CD4-positive, alpha-beta T cell treated with Interleukin-6 at 100 ng/mL for 8 hours (primary cell): ENCODE data around the gene IKBKE.

Source experiments
- DNase-seq: peaks from one replicate; pipeline ENCODE4 v3.0.0-alpha.2; 2020; ENCODE audit warnings: mixed read lengths, low spot score

Gene IKBKE

DNA sequence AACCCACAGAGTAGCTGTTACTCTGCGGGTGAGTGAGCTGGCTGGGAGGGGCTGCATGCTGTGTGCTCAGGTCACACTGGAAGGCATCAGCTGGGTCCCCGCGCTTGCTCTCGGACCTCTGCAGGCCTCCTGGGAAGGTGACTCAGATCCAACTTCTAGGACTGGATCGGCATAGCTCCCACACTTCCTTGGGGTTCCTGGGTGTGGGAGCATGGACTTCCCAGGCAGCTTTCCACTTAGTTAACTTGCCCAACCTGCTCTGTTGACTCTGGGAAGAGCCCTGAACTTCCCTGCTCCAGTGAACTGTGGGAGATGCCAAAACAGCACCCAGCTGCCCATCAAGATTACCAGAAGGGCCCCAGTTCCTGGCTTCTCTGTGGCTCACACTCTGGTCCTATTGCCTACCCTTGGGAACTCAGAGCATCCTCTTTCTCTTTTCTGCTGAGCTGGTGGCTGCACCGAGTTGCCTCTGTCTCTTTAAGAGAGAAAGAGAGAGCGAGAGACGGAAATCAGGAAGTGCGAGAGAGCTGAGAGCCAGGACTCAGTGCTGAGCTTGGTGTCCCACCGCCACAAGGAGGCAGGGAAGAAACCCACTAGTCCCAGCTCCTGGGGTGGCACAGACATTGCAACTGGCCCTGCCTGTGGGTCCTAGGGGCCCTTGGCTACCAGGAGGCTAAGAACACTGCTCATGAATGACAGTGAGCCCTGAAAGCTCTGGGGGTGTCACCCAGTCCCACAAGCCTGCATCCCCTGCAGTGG, at the start of gene IKBKE:
IKBKE (plus strand) TSS at position 544 of the 759 bp plus-strand sequence. CDS start 2,752 bp downstream, outside the sequence.
- peak; percentile 54 for DNase-seq

DNA sequence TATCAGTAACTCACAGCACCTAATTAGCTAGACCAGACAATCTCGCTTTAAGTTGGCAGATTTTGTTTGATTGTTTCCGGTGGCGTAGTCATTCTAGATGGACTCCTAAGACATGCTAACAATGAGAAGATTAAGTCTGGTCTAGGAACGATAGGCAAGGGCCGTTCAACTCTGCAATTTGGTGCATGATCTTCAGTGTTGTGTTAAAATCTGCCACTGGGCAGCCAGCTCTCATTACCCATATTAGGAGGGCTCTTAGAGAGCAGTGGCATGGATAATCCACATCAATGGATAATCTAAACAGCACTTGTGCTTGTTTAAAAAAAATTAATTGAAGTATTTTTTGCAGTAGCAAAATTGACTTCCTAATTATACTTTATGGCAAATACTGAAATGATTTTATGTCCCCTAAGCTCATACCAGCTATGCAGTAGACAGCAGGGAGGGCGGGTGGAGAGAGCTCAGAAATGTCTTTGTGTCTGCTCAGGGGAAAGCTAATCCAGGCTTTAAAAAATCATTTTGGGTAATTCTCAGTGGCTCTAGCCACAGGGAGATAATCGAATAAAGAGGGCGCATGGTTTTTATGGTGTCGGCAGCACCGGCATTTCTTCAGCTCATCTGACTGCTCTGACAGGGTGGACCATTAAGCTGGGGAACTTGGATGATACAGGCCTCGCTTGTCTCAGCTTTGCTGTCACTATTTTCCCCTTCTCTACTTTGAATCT, 48.5 kb upstream of the IKBKE start:
- DNase-seq: no peak

DNA sequence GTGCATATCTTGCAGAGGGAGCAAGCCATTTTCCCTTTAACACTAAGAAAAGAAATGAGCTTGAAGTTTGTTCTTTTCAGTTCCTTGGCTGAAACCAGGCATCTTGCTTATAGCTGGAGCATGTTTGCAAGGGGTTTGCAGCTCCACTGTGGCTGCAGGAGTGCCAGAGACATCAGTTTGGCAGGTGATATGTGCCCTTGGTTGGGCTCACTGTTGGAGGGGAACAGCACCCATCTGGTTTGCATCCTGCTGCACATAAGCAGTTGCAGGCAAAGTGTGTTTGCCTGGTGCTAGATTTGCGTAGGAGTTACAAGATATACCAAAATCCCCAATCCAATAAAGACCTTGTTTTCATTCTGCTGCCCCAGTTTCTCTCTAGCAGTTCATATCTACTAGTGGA, 47.8 kb upstream of the IKBKE start:
- DNase-seq: no peak

DNA sequence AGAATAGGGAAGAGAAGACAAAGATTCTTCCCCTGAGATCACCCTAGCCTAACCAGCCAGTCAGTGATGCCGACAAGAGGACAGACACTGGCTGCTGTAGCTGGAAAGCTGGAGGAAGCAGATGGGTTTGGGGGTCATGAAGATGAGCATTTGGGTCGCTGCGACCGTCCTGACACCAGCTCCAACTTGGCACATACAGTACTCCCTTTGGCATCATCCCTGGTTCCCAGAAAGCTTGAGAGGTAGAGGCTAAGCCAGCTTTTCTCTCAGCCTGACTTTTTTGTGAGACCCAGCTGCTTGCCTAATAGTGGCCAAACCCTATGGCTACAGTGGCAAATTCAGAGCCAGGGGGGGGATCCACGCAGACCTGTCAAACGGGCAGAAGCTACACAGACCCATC, 43.0 kb upstream of the IKBKE start:
- DNase-seq: no peak

DNA sequence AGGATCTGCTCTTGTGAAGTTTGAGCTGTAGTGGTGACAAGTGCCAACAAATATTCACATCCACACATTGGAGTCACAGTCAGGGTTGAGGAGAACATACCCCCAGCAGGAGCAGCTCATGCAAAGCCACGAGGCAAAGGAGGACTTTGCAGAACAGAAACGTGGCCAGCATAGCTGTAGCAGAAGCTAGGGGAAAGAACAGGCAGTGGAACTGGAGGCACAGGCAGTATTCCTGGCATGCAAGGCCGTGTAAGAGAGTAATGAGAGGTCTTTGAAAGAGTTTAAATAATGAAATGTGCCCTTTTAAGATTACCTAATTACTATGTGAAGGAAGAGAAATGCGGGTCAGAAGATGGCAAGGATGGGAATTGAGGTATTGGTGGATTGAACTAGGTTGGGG, 40.9 kb upstream of the IKBKE start:
- DNase-seq: no peak

DNA sequence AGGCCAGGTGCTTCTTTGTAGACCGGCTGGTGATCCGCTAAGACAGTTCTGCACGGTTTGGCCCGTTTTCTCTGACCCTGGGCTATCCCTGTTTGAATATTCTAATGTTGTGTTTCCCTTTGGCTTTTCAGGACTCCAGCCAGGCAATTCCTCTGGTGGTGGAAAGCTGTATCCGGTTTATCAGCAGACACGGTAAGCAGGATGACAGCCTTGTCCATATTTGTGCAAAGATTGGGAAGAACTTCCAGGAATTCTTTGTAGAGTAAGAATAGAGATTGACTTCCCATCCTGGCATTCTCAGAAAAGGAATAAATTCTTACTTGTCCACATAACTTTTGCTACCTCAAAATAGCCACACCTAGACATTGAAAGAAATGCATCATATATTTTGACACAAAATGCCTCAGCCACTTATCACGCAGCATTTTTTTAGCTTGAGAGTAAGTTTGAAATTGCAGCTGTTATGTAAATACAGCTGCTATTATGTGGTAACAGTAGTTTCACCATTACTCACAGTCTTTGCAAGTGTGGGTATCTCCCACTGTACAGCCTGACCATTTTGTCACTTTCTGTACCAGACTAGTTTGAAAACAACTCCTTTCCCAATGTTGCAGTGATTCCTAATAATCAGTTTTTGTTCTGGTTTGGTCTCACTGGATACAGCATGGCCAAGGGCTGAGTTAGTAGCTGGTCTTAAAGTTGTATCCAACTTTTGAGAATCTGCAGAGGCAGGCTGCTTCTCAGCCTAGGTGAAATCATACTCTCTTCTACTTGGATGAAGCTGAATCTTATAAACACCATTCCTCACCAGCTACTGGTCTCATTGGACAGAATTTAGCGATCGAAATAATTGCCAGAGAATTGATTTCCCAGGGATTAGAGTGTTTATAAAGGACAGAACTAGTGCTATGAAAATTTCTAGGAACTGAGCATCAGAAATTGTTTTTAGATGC, 40.0 kb upstream of the IKBKE start:
- no peak for DNase-seq

DNA sequence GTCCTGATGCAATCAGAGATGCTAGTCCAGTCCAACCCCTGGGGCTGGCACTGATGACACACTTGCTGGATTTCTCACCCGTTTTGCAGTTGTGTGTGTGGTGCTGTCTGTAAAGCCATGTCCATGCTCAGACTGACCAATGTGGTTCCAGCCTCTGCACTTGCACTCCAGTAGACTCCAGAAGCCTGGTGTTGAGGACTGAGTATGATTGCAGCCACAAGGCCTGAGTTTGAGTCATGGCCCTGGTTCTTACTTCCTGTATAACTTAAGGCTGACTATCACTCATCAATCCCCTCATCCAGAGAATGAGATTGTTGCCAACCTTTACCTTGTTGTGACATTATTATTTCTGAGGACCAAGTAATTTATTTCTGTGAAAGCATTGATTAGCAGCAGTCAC, 34.8 kb upstream of the IKBKE start:
- no peak for DNase-seq

DNA sequence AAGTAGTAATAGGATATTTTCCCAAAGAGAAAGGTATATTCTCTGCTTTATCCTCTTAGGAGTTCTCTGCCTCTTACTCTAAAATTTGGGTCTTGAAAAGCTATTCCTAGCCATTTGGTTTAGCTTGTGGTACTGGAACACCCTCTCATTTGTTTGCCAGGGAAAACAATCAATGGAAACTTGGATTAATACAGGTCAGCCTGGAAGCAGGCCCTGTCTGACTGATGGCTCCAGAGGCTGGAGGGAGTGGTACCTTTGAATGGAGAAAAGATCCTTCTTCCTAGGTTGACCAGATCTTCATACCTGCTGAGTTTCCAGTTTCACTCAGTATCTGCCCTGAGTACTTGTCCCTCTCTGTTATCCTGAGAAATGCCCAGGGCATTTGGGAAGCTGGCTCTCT, 31.7 kb upstream of the IKBKE start:
- DNase-seq: no peak

DNA sequence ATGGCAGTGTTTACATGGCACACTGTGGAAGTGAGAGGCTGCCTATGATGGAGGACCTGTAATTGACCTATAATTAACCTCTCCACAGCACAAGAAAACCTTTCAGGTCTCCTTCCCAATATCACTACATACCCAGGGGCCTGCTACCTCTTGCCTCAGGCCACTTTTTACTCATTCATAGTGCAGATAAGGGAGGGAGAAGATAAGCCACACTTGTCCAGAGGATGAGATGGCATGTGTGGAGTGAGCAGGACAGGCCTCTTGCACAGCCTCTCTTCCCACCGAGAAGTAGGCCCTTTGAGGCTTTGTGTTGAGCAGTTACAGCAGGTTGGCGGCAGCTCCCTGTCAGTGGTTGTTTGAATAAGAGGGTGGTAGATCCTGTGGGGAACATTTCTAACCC, 31.1 kb upstream of the IKBKE start:
- DNase-seq: no peak

DNA sequence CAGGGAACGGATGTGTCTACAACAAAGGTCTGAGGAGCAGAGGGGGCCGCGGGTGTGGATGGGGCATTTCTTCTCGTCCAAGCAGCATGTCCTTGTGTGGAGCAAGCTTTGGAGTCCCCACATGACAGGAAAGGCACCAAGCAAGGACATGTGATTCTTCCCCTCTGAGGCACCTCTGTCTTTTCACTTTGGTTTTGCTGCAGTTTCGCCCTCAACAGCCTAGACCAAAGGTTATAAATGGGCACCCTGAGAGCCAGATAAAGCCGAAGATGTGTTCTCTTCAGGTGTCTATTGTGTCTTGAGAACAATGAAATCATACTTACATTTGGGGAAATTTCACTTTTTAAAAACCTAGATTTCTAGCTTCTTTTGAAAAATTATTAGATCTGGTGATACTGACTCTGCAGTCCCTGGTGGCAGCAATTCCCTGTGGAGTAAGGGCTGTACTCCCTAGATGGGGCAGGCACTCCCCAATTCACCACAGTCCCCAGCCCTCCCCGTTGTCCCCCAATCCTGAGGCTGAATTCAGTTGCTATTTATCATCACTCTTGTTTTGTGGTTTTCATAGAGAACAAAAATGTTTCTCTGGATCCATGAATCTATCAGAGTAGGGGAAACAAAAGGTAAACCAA, 28.8 kb upstream of the IKBKE start:
- DNase-seq: no peak

DNA sequence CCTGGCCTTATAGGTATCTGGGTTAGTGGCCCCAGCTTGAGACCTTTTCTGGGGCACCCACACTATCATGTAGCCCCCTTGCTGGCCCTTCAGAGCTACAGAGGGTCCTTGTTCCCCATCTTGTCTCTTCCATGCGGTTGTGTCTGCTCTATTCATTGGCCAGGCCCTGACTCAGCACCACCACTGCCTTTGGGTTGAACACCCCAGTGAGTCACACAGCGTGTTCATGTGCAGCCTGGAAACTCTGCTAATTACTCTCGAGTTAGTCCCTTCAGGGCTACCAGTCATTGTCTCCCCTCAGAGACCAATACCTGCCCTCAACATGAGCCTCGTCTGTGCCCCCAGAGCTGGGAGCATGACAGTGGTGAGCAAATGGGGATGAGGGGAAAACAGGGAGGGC, 28.2 kb upstream of the IKBKE start:
- DNase-seq: no peak

DNA sequence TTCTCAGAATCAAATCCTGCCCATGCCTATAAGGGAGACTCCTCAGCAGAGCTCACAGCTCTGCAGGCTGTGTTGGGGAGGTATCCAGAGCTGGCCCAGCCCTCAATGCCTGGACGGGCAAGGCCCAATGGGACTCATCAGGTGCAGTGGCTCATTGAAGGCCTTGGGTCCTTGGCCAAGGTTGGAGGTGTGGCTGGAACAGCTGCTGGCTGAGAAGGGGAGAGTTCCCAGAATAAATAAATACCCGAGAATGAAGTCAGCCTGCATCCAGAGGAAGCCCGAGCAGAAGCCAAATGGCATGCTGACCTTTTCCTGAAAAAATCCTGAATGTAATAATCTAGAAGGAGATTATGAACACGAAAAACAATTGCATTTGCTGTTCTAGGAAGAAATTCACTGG, 25.2 kb upstream of the IKBKE start:
- no peak for DNase-seq

DNA sequence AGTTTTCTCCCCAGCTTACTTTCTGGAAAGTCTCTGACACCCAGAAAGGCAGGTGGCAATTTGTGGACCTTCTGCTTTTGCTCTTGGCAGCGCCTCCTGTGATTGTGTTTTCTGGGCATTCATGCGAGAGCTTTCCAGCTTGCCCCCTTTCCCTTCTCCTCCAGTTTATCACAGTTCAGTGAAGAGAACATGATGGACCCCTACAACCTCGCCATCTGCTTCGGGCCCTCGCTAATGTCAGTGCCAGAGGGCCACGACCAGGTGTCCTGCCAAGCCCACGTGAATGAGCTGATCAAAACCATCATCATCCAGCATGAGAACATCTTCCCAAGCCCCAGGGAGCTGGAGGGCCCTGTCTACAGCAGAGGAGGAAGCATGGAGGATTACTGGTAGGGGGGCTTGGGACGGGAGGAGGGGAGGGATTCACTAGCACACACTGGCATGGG, 24.3 kb upstream of the IKBKE start:
- DNase-seq: no peak

DNA sequence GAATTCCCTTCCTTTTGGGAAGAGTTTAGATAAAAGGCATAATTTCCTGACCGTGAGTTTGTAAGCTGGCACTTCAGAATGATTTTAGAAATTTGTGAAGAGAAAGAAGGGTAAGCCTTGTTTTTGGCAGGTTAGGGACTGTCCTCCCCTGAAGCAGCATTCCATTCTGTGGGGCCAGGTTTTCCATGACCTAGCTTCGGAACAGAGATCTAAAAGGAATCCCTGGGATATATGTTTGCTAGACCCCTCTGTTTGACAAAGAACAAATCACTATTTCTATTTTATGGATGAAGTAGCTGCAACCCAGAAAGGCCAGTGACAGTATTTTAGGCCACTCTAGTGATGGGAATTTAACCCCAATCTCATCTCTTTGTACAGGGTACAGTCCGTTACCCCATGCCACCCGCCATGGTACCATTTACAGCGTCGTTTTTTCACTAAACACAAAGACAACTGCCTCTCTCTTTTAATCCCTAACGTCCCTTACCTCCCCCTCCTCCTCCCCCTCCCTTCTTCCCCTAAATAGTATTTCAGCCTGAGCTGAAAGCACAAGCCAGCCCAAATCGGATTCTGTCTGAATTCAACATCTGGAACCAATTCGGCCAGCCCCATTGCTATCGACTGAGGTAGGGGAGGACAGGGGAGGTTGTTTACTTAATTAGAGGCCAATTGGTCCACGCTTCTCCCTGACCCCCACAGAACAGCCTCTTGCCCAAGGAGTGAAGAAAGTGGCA, 23.4 kb upstream of the IKBKE start:
- DNase-seq: no peak

DNA sequence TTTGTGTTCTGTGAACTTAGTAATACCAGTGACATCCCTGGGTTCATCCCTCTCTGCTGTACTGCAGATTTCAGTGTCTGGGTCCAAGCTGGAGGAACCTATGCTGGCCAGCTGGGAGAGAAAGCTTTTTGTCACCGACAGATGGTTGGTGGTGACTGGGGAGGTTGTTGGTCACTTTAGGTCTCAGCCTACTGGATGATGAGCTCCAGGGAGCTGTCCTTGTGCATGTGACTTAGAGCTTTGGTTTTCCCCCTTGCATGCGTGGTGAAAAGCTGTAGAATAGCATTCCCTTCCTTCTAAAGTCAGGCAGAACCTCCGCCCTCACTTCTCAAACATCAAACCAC, 22.9 kb upstream of the IKBKE start:
- no peak for DNase-seq

DNA sequence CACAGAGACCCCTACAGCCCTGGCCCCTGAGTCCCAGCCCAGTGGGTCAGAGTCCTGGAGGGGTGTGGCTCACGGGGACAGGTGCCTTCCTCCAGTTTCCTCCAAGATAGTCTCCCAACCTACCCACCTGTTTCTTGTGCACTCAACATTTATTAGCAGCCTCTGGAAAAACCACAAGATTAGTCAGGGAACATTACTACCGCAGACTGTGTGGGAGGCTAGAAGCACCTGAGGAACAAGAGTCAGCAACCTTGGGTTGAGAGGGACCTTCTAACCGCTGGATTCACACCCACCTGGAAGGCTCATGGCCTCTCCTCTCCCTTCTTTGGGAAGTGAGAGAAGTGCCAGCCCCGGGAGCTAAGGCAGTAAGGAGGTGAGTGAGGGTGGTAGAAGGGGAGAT, 22.5 kb upstream of the IKBKE start:
- no peak for DNase-seq

DNA sequence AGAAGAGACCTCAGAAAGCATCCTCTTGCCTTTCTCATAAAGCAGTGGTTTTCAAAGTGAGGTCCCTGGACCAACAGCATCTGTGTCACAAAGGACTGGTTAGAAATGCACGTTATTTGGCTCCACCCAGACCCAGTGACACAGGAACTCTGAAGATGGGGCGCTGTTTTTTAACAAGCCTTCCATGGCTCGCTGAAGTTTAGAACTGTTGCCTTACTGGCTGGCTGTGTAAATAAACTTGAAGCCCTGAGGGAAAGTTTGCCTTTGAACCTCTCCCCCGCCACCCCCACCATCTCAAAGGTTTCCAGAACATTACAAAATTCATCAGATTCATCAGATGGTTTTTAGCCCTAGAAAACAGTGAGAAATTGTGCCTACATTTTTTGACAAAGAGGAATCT, 21.8 kb upstream of the IKBKE start:
- DNase-seq: no peak

DNA sequence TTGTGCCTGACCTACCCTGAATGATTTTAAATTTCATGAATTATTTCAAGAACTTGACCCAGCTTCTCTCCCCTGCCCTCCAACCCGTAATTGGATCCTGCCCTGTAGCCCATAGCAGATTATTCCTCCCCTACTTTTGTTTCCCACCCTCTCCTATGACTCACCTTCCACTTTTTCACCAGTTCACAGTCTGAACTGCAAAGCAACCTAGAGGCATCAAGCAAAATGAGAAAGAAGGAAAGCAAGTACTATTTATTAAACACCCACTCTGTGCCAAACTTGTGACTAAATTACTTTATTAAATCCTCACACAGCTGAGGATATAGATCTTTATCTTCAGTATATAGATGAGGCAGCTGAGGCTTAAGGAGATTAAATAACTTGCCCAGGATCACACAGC, 20.7 kb upstream of the IKBKE start:
- DNase-seq: no peak

DNA sequence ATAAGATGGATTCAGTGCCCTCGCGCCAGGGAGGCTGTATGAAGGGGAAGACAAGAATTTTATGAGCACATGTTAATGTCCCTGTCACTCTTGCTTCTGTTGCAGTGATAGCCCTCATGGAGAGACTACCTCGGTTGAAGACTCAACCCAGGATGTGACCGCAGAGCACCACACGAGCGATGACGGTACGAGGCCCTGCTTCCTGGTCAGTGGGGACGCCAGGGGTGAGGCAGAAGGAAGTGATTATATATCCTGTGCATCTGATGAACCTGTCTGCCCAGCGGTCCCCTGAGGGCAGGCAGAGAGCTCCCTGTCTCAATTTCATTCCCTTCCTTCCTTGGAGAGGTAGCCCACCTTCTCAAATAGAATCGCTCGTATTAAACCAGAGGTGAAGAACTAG, 20.0 kb upstream of the IKBKE start:
- DNase-seq: no peak

DNA sequence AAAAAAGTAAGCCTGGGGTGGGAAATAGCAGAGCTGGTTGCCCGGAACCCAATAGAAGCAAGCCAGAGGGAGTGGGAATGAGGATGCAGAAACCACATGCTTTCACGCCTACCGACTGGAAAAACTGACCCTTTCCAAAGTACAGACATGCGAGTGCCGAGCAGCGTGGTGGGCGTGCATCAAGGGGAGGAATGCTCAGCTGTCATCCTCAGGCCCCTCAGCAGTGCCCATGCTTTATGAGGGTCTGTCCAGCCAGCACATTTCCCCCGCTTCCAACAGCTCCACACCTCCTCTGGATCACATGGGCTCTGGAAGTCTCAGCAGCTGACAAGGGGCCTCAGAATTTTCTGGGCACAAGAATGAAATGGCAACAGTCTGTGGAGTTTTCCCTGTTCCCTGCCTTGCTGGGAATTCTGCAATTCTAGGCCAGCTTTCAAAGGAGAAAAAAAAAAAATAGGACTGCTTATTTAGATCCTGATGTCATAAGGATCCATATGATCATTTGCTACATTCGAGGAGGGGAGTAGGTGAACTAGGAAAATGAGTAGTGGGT, 19.1 kb upstream of the IKBKE start:
- no peak for DNase-seq

DNA sequence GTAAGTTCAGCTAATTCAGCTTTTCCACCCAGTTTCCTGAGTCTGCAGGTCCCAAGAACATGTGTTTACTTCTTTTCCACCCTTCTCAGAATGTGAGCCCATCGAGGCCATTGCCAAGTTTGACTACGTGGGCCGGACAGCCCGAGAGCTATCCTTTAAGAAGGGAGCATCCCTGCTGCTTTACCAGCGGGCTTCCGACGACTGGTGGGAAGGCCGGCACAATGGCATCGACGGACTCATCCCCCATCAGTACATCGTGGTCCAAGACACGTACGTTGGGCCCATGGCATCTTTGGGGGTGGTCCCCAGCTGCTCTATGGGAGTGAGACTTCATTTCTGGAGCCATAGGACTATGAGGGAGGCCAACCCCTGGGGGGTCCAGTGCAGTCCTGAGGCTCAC, 17.2 kb upstream of the IKBKE start:
- DNase-seq: no peak
